Measurements from ENCODE around the gene HADHA.

Gene HADHA

DNA sequence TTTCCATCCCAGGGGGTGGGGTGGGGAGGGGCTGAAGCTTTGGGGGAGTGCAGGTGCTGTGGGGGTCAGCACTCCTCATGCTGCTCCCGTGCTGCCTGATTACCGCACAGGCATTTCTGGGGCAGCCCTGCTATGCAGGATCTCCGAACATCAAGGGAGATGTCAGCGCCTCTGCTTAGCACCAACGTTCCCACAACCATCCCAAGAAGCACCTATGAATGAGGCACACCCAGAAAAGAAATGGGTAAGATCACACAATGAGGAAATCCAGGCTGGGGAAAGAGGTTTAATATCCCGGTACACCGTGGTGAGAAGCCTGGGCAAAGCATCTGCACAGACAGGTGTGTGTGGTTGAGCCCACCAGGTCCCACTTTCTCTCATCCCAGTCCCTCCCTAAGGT, 54.1 kb downstream of the HADHA start:
- Mint-ChIP-seq H3K4me3 (no peak overlapping the region), H3K9me3 (no peaks in the 10 kb centered on the region), H3K27me3 (no peaks in the 10 kb centered on the region), H3K27ac (no peak overlapping the region), H3K4me1 (ENCODE audit: low read depth) (peaks cover 12% of the 10 kb centered on the region), H3K36me3 (ENCODE audit: low read depth) (peaks cover 19% of the 10 kb centered on the region)

DNA sequence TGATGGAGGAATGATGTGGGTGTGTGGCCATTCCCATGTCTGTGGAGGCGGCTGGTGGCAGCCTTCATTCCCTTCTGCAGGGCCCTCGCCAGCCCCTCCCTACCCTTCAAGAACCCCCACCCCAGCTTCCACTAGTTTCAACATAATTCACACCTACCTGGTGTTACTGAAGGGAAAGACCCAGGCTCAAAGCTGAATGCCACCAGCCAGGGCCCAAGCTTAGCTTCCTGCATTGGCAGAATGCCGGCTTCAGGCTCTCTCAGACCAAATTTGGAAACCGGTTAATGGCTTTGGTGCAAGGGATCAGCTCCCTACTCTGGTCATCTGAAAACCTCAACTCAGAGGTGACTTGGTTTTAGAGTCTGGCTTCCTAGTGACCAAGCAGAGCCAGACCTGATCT, 54.7 kb downstream of the HADHA start:
- no peak overlapping the region for H3K27ac Mint-ChIP-seq
- no peak overlapping the region for H3K4me3 Mint-ChIP-seq
- no peaks in the 10 kb centered on the region for H3K27me3 Mint-ChIP-seq
- peaks cover 14% of the 10 kb centered on the region for H3K36me3 Mint-ChIP-seq (ENCODE audit: low read depth)
- peaks cover 15% of the 10 kb centered on the region for H3K4me1 Mint-ChIP-seq (ENCODE audit: low read depth)
- H3K9me3 Mint-ChIP-seq: no peaks in the 10 kb centered on the region

DNA sequence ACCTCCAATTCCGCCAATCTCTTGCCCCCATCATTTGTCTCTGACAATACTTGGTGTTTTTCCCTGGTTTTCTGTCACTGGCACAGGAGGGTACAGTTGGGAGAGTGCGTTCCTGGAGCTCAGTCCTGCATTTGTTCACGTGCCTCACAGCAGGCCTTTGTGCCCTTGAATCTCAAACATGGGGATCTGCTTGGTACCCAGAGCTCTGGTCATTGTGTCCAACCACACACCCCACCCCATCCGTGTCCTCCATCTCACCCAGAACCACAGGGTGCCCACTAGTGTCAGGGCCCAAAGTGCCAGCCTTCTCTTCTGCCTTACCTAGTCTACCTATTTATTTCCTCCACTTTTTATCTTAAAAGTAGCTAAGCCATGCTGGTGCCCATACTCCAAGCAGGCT, 55.3 kb downstream of the HADHA start:
- no peaks in the 10 kb centered on the region for H3K27me3 Mint-ChIP-seq
- H3K9me3 Mint-ChIP-seq: no peaks in the 10 kb centered on the region
- peaks cover 11% of the 10 kb centered on the region for H3K4me1 Mint-ChIP-seq (ENCODE audit: low read depth)
- H3K27ac Mint-ChIP-seq: no peak overlapping the region
- peaks cover 14% of the 10 kb centered on the region for H3K36me3 Mint-ChIP-seq (ENCODE audit: low read depth)
- H3K4me3 Mint-ChIP-seq: no peak overlapping the region

GRCh38 chr2:26187537-26188104, 56.8 kb downstream of the HADHA start:
- peaks cover 7% of the 10 kb centered on the region for H3K36me3 Mint-ChIP-seq (ENCODE audit: low read depth)
- peaks cover 5% of the 10 kb centered on the region for H3K27me3 Mint-ChIP-seq
- no peak overlapping the region for H3K4me3 Mint-ChIP-seq
- H3K4me1 Mint-ChIP-seq (ENCODE audit: low read depth): peaks cover 9% of the 10 kb centered on the region
- no peak overlapping the region for H3K27ac Mint-ChIP-seq
- no peaks in the 10 kb centered on the region for H3K9me3 Mint-ChIP-seq

GRCh38 chr2:26187114-26187513, 57.3 kb downstream of the HADHA start:
- H3K27ac Mint-ChIP-seq: no peak overlapping the region
- no peak overlapping the region for H3K4me3 Mint-ChIP-seq
- H3K4me1 Mint-ChIP-seq (ENCODE audit: low read depth): peaks cover 9% of the 10 kb centered on the region
- peaks cover 5% of the 10 kb centered on the region for H3K27me3 Mint-ChIP-seq
- H3K36me3 Mint-ChIP-seq (ENCODE audit: low read depth): peaks cover 7% of the 10 kb centered on the region
- no peaks in the 10 kb centered on the region for H3K9me3 Mint-ChIP-seq

DNA sequence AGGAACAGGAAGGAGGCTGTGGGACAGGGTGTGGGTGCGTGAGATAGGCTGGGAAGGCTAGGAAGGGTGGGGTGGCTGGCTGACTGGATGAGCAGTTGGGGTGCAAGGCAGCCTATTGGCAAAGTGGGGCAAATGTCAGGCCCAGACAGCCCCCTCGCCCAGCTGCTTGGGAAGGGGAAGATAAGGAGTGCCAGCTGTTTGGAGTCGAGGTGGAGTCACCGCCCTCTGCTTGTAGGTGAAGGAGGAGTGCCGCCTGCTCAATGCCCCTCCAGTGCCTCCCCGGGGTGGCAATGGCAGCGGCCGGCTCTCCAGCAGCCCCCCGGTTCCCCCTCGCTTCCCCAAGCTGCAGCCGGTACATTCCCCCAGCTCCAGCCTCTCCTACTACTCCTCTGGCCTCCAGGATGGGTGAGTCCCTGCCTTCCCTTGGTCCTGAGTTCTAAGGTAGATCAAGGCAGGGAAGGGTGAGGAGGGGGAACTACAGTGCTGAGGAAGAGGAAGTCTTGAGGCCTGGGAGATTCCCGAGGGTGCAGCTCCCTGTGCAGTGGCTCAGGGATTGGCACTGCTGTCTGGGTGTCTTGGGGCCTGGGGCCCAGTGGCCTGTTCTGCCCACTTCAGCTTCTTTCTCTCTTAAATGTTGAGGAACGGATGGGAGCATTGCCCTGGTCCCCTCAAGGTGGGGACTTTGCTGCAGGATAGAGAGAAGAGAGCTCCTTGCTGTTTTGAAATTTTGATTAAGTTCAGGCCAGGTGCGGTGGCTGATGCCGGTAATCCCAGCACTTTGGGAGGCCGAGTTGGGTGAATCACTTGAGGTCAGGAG, 58.3 kb downstream of the HADHA start:
- peaks cover 10% of the 10 kb centered on the region for H3K27me3 Mint-ChIP-seq
- no peaks in the 10 kb centered on the region for H3K9me3 Mint-ChIP-seq
- H3K27ac Mint-ChIP-seq: no peak overlapping the region
- peaks cover 6% of the 10 kb centered on the region for H3K36me3 Mint-ChIP-seq (ENCODE audit: low read depth)
- H3K4me3 Mint-ChIP-seq: peak overlapping the region; percentile 75
- H3K4me1 Mint-ChIP-seq (ENCODE audit: low read depth): peaks cover 9% of the 10 kb centered on the region

DNA sequence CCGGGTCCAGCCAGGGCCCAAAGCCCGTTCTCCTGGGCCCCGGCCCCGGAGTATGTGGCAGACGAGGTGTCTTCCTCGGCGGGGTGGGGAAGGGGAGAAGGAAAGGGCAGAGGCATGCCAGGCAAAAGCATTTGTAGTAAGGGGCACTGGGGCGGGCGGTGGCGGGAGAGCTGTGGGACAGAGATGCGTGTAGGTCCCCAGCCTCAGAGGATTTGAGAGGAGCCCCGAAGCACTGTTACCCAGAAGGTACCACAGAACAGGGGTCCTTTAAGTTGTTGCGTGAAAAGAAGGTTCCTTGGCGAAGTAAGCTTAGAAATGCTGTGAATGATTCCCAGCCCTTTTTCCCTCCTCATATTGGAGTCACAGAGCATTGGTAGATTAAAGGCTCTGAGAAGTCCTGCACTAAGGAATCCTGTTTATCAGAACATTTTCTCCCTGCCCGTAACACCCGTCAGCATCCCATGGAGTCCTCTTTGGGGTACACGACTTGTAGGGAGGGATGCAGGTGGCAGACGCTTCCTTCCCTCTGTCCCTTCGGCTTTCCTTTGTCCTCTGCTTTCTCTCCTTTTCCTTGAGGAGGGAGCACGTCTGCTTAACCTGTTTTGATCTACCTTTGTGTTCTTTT, 59.0 kb downstream of the HADHA start:
- H3K4me3 Mint-ChIP-seq: peak overlapping the region; percentile 75
- H3K36me3 Mint-ChIP-seq (ENCODE audit: low read depth): no peaks in the 10 kb centered on the region
- peaks cover 16% of the 10 kb centered on the region for H3K27me3 Mint-ChIP-seq
- peak overlapping the region; percentile 26 for H3K27ac Mint-ChIP-seq
- no peaks in the 10 kb centered on the region for H3K9me3 Mint-ChIP-seq
- peaks cover 9% of the 10 kb centered on the region for H3K4me1 Mint-ChIP-seq (ENCODE audit: low read depth)

DNA sequence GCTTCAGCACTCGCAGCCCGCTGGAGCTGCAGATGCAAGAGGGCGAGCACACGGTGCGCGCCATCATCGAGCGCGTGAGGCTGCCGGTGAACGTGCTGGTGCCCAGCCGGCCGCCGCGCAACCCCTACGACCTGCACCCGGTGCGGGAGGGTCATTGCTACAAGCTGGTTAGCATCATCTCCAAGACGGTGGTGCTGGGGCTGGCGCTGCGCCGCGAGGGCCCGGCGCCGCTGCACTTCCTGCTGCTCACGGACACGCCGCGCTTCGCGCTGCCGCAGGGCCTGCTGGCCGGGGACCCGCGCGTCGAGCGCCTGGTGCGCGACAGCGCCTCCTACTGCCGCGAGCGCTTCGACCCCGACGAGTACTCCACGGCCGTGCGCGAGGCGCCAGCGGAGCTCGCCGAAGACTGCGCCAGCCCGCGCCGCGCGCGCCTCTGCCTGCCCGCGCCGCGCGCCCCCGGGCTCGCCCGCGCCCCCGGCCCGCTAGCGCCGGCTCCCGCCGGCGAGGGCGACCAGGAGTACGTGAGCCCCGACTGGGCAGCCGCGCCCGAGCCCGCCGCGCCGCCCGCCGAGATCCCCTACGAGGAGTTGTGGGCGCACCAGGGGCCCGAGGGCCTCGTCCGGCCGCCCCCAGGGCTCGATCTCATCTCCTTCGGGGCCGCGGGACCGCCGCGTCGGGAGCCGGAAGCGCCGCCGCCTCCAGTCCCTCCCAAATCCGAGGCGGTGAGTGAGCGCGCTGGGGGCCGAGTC, 59.7 kb downstream of the HADHA start:
- no peaks in the 10 kb centered on the region for H3K36me3 Mint-ChIP-seq (ENCODE audit: low read depth)
- H3K4me3 Mint-ChIP-seq: peak overlapping the region; percentile 75
- H3K27ac Mint-ChIP-seq: no peak overlapping the region
- H3K27me3 Mint-ChIP-seq: peaks cover 22% of the 10 kb centered on the region
- no peaks in the 10 kb centered on the region for H3K9me3 Mint-ChIP-seq
- peaks cover 12% of the 10 kb centered on the region for H3K4me1 Mint-ChIP-seq (ENCODE audit: low read depth)

DNA sequence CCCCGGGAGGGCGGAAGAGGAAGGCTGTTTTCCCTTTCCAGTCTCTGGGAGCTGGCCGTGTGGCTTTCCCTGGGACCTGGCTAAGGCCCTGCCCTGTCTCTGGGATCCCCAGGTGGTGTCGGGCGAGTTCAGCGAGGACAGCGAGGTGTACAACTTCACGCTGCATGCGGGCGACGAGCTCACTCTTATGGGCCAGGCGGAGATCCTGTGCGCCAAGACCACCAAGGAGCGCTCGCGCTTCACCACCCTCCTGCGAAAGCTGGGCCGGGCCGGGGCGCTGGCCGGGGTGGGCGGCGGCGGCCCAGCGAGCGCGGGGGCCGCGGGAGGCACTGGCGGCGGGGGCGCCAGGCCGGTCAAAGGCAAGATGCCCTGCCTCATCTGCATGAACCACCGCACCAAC, 60.3 kb downstream of the HADHA start:
- Mint-ChIP-seq H3K36me3 (ENCODE audit: low read depth) (no peaks in the 10 kb centered on the region), H3K9me3 (no peaks in the 10 kb centered on the region), H3K27ac (peak overlapping the region; percentile 49), H3K4me1 (ENCODE audit: low read depth) (peaks cover 15% of the 10 kb centered on the region), H3K27me3 (peaks cover 25% of the 10 kb centered on the region), H3K4me3 (peak overlapping the region; percentile 53)

DNA sequence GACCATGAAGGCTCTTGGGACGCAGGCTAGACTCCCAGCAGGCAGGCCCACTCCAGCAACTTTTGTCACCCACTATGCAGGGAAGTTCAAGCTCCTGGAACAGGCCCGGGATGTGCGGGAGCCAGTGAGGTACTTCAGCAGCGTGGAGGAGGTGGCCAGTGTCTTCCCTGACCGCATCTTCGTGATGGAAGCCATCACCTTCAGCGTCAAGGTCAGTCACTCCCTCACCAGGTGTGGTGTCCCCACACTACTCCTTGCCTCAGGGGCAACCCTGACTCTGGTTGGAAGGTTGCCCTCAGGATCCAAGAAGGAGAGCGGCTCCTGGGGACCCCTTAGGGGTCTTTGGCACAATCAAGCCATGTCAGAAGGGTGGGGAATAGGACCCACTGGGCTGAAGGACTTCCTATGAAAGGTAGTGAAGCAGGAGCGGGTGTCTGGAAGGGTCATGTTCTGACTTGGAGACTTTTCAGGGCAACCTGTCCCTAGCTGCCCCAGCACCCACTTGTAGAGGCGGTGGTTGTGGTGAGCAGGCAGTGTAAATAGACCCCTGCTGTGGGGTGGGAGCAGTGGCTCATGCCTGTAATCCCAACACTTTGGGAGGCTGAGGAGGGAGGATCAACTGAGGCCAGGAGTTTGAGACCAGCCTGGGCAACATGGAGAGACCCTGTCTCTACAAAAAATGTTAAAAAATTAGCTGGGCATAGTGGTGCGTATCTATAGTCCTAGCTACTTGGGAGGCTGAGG, 61.4 kb downstream of the HADHA start:
- H3K9me3 Mint-ChIP-seq: no peaks in the 10 kb centered on the region
- H3K27me3 Mint-ChIP-seq: peaks cover 26% of the 10 kb centered on the region
- peaks cover 17% of the 10 kb centered on the region for H3K4me1 Mint-ChIP-seq (ENCODE audit: low read depth)
- H3K27ac Mint-ChIP-seq: no peak overlapping the region
- H3K4me3 Mint-ChIP-seq: no peak overlapping the region
- H3K36me3 Mint-ChIP-seq (ENCODE audit: low read depth): no peaks in the 10 kb centered on the region

DNA sequence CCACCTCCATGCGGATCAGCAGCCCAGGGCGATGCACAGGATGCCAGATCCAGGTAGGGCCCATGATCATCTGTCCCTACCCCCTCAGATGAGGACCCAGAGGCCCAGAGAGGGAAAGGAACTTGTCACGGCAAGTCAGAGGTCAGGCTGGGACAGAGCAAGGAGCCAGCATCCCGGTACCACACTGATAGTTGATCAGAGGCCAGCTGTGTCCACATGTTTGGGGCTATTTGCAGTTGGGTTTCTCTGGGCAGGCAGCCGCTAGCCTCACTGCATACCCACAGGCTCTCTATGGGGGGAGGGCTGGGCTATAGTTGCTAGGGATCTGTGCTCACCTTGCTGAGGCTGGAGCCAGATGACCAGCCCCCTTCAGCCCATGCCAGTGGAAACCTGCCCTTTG, 62.0 kb downstream of the HADHA start:
- Mint-ChIP-seq H3K4me3 (no peak overlapping the region), H3K9me3 (no peaks in the 10 kb centered on the region), H3K36me3 (ENCODE audit: low read depth) (no peaks in the 10 kb centered on the region), H3K27ac (no peak overlapping the region), H3K27me3 (peaks cover 27% of the 10 kb centered on the region), H3K4me1 (ENCODE audit: low read depth) (peaks cover 17% of the 10 kb centered on the region)

DNA sequence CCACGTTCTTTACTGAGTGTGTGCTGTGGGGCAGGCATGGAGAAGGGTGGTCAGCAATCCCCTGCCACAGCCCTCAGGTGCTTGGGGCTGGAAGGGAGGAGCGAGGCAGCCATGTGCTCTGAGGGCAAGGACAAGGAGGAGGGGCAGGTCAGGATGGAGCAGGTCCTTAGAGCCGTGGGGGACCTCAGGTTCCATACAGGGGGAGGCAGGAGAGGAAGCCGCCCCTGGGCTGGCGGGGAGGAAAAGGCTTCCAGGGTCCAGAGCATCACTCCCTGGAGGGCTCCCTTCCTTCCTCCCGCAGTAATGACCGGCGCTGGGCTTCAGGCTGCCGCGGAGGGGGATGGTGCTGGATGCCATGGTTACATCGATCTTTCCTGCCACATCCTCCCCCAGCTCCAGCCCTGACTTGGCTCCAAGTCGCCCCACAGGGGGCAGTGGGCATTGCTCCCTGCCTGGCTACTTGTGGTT, 65.0 kb downstream of the HADHA start:
- Mint-ChIP-seq H3K27ac (no peak overlapping the region), H3K4me1 (ENCODE audit: low read depth) (peaks cover 11% of the 10 kb centered on the region), H3K36me3 (ENCODE audit: low read depth) (no peaks in the 10 kb centered on the region), H3K27me3 (peaks cover 42% of the 10 kb centered on the region), H3K4me3 (peak overlapping the region; percentile 17), H3K9me3 (no peaks in the 10 kb centered on the region)

DNA sequence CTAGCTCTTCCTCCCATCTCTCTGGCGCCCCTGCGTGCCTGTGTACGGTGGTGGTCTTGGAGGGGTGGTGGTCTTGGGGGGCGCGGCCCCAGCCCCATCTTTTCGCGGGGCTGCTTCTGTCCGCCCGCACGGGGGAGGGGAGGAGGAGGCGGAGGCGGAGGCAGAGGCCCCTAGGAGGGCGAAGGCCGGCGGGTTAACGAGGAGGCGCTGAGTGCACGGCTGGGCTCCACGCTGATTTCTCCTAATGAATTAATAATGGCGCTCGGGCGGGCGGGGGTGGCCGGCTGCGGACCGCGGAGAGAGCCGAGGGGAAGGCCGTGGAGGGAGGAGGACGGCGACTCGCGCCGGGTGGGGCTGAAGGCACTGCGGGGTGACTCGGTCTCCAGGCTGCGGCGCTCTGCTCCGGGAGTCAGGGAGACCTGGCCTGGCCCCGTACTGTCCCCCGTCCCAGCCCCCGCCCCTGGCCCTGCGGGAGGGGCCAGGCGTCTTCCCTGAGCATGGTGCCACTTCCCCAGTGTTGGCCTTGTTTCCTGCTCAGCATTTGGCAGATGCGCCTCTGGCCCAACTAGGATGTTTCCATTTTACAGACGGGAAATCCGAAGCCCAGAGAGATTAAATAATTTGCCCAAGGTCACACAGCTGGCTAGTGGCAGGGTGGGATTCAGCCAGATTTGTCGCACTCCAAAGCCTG, 65.5 kb downstream of the HADHA start:
- peaks cover 15% of the 10 kb centered on the region for H3K4me1 Mint-ChIP-seq (ENCODE audit: low read depth)
- H3K27ac Mint-ChIP-seq: no peak overlapping the region
- H3K4me3 Mint-ChIP-seq: peak overlapping the region; percentile 17

DNA sequence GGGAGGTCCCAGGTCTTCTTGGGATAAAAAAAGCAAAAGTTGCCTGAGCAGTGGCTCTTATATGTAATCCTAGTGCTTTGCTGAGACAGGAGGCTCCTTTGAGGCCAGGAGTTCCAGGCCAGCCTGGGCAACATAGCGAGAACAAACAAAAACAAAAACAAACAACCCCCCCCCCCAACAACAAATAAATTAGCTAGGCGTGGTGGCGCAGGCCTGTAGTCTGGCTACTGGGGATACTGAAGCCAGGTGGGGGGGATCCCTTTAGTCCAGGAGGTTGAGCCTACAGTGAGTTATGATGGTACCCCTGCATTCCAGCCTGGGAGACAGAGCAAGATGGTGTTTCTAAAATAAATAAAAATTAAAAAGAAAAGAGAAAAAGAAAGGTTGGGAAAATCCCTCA, 66.2 kb downstream of the HADHA start:
- no peak overlapping the region for H3K27ac Mint-ChIP-seq
- no peaks in the 10 kb centered on the region for H3K36me3 Mint-ChIP-seq (ENCODE audit: low read depth)
- peaks cover 41% of the 10 kb centered on the region for H3K27me3 Mint-ChIP-seq
- no peaks in the 10 kb centered on the region for H3K9me3 Mint-ChIP-seq
- peaks cover 15% of the 10 kb centered on the region for H3K4me1 Mint-ChIP-seq (ENCODE audit: low read depth)
- no peak overlapping the region for H3K4me3 Mint-ChIP-seq

More for the DNA sequence above, 65.5 kb downstream of the HADHA start:
- peaks cover 45% of the 10 kb centered on the region for H3K27me3 Mint-ChIP-seq
- H3K36me3 Mint-ChIP-seq (ENCODE audit: low read depth): no peaks in the 10 kb centered on the region
- H3K9me3 Mint-ChIP-seq: no peaks in the 10 kb centered on the region
